Left ventricle myocardium inferior (tissue), 1 donor: ENCODE data around the gene TCF7L2. TPM values are rescaled to one million over a fixed set of nuclear protein-coding genes. Genes with fewer than 3 reads are reported as not detected.

Experiments
- DNase-seq: peaks from one replicate; pipeline ENCODE4 v3.0.0-alpha.2; 2020
- H3K27ac ChIP-seq: fragments of 200-600 bp; replicated peaks from 2 replicates; pipeline ENCODE4 v1.8.0; 2021
- H3K27me3 ChIP-seq: fragments of 200-600 bp; 2 replicates; pipeline ENCODE4 v1.8.0; 2021; ENCODE audit warnings: low read depth
- H3K36me3 ChIP-seq: fragments of 200-600 bp; 2 replicates; pipeline ENCODE4 v1.8.0; 2021
- H3K4me1 ChIP-seq: fragments of 200-600 bp; 2 replicates; pipeline ENCODE4 v1.8.0; 2021
- H3K4me3 ChIP-seq: fragments of 200-600 bp; 2 replicates; pipeline ENCODE4 v1.8.0; 2021; ENCODE audit warnings: mild to moderate bottlenecking, moderate library complexity
- H3K9me3 ChIP-seq: fragments of 200-600 bp; replicated peaks from 2 replicates; pipeline ENCODE4 v1.8.0; 2021
- intact Hi-C: fragments of 100-400 bp; cut with micrococcal nuclease; formaldehyde crosslinking; loops from one replicate; pipeline ENCODE4 v1.11.0; 2022
- total RNA-seq: library from RNA; stranded (reverse); fragmentation: NEBNext Ultra II Directional; extraction: Animal tissue kit (Norgen Biotek cat#: 25700); gene quantifications from one replicate; pipeline ENCODE4 v1.2.1, GENCODE V29; 2021
- TF ChIP-seq, protein P1 (sequence below): fragments of 200-600 bp; IDR thresholded peaks from 2 replicates; pipeline ENCODE4 v1.8.0; 2021; ENCODE audit warnings: antibody characterized with exemption, mild to moderate bottlenecking, borderline replicate concordance
- donor health status: DM: no; HTN: yes; CAD: no; lungs with severe emphysema.

TCF7L2 gene
- total RNA-seq, 1 donor from 2014 or later: 8.9 TPM

DNA sequence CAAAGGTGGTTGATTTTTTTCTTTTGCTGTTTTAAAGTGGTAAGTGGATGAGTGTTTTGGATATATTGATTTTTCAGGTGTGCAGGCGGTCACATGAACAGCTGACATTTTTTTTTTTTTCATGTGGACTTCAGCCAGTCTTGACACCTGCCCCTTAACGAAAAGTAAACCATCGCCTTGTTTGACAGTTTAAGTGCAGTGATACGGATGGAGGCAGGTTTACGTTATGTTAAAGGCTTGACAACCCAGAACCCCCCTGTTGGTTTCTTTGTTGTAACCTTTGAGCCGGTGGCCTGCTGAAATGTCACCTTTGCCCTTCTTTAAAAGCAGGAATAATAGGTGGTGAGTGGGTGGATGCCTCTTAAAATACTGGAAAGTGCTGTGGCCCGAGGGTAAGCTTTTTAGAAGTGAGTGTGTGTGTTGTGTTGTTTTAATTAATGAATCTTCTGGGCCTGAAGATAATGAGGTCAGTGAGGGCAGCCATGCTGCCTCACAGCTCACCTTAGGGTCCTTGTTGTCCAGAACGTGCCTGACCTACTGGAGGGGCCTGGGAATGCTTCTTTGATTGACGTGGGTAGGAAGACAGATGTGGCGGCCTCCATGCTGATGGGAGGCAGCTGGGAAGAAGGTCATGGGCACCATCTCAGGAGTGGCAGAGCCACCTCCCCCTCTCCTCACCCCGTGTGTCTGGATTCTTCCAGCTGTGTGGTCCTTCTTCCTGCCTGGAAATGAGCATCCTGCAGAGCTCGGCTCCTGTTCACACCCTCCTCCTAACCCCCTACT, 69.8 kb downstream of the TCF7L2 start:
- TF ChIP-seq, protein P1, sequence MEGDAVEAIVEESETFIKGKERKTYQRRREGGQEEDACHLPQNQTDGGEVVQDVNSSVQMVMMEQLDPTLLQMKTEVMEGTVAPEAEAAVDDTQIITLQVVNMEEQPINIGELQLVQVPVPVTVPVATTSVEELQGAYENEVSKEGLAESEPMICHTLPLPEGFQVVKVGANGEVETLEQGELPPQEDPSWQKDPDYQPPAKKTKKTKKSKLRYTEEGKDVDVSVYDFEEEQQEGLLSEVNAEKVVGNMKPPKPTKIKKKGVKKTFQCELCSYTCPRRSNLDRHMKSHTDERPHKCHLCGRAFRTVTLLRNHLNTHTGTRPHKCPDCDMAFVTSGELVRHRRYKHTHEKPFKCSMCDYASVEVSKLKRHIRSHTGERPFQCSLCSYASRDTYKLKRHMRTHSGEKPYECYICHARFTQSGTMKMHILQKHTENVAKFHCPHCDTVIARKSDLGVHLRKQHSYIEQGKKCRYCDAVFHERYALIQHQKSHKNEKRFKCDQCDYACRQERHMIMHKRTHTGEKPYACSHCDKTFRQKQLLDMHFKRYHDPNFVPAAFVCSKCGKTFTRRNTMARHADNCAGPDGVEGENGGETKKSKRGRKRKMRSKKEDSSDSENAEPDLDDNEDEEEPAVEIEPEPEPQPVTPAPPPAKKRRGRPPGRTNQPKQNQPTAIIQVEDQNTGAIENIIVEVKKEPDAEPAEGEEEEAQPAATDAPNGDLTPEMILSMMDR: no peak
- Histone ChIP-seq H3K9me3 (no peaks in the 10 kb centered on the region), H3K36me3 (no peaks in the 10 kb centered on the region), H3K4me1 (peaks cover 80% of the 10 kb centered on the region), H3K27ac (peak overlapping the region; percentile 60), H3K27me3 (no peaks in the 10 kb centered on the region), H3K4me3 (no peak overlapping the region)
- intact Hi-C loops: no loop called here
- DNase-seq: no peak

GRCh38 chr10:113020475-113020753, 70.4 kb downstream of the TCF7L2 start:
- peaks cover 74% of the 10 kb centered on the region for H3K4me1 ChIP-seq
- no peak overlapping the region for H3K4me3 ChIP-seq
- H3K27me3 ChIP-seq: no peaks in the 10 kb centered on the region
- H3K36me3 ChIP-seq: no peaks in the 10 kb centered on the region
- TF ChIP-seq, protein P1: no peak
- DNase-seq: no peak
- intact Hi-C loops: no loop called here
- H3K9me3 ChIP-seq: no peaks in the 10 kb centered on the region
- H3K27ac ChIP-seq: peak overlapping the region; percentile 60

DNA sequence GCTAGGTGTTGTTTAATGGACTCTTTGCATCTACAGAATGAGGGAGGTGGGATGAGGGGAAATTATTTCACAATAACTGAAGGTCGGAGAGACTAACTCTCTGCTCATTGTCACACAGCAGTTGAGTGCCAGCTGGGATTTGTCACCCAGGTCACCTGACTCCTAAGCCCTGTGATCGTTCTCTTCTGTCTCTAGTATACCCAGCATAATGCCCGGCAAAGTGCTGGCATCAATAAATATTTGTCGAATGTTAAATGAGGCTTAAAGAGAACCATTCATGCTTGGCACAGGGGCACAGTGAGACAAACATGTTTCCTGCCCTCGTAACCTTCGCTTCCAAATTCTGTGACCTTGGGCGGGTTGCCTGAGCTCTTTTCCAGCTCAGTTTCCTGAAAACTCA, 70.8 kb downstream of the TCF7L2 start:
- no peak for DNase-seq
- Histone ChIP-seq H3K9me3 (no peaks in the 10 kb centered on the region), H3K4me3 (no peak overlapping the region), H3K4me1 (peaks cover 73% of the 10 kb centered on the region), H3K36me3 (no peaks in the 10 kb centered on the region), H3K27ac (peak overlapping the region; percentile 60), H3K27me3 (no peaks in the 10 kb centered on the region)
- TF ChIP-seq, protein P1: no peak
- intact Hi-C loops: no loop called here

- no peaks in the 10 kb centered on the region for H3K36me3 ChIP-seq
- peak overlapping the region; percentile 60 for H3K27ac ChIP-seq
- H3K27me3 ChIP-seq: no peaks in the 10 kb centered on the region
- DNase-seq: no peak
- H3K4me3 ChIP-seq: no peak overlapping the region
- intact Hi-C loops: no loop called here
- TF ChIP-seq, protein P1: no peak
- H3K4me1 ChIP-seq: peaks cover 78% of the 10 kb centered on the region
- no peaks in the 10 kb centered on the region for H3K9me3 ChIP-seq
Measured at GRCh38 chr10:113021268-113022040, 71.4 kb downstream of the TCF7L2 start.

GRCh38 chr10:113022265-113022664, 72.2 kb downstream of the TCF7L2 start:
- intact Hi-C loops: no loop called here
- Histone ChIP-seq H3K4me3 (no peak overlapping the region), H3K4me1 (peaks cover 78% of the 10 kb centered on the region), H3K9me3 (no peaks in the 10 kb centered on the region), H3K36me3 (no peaks in the 10 kb centered on the region), H3K27me3 (no peaks in the 10 kb centered on the region), H3K27ac (peak overlapping the region; percentile 60)
- TF ChIP-seq, protein P1: no peak
- no peak for DNase-seq
